WERI-Rb-1 (cell line): ENCODE data around the gene RAD54L2.
"Not testable (repeated sequence)": the region's sequence is repeated elsewhere in the genome, so short reads cannot be mapped to it uniquely, and the experiment has no call there.

Experiments
- DNase-seq: peaks from one replicate; pipeline ENCODE4 v3.0.0-alpha.2; 2020
- H3K27ac ChIP-seq: fragments of 250-450 bp; sonication (Bioruptor Pico); 2 replicates; pipeline ENCODE4 v1.5.1; 2020; ENCODE audit warnings: mild to moderate bottlenecking, moderate library complexity
- H3K27me3 ChIP-seq: fragments of 250-450 bp; sonication (Bioruptor Pico); 2 replicates; pipeline ENCODE4 v1.5.1; 2021; ENCODE audit warnings: mild to moderate bottlenecking, low read depth, moderate library complexity; ENCODE audit not compliant: insufficient read depth, severe bottlenecking
- H3K36me3 ChIP-seq: fragments of 250-450 bp; sonication (Bioruptor Pico); 2 replicates; pipeline ENCODE4 v1.5.1; 2020; ENCODE audit warnings: mild to moderate bottlenecking, moderate library complexity
- H3K4me3 ChIP-seq: 2 replicates; pipeline ENCODE4 v1.5.1; 2011; ENCODE audit warnings: low read depth, mild to moderate bottlenecking, control low read depth, low read length
- H3K9me3 ChIP-seq: fragments of 250-450 bp; sonication (Bioruptor Pico); 2 replicates; pipeline ENCODE4 v1.5.1; 2021; ENCODE audit warnings: mild to moderate bottlenecking, moderate library complexity; ENCODE audit not compliant: severe bottlenecking
- TF ChIP-seq, protein P1 (sequence below): IDR thresholded peaks from 2 replicates; pipeline ENCODE4 v1.5.1; 2011; ENCODE audit warnings: low read depth, mild to moderate bottlenecking, control low read depth, inconsistent platforms, low read length

Gene RAD54L2

DNA sequence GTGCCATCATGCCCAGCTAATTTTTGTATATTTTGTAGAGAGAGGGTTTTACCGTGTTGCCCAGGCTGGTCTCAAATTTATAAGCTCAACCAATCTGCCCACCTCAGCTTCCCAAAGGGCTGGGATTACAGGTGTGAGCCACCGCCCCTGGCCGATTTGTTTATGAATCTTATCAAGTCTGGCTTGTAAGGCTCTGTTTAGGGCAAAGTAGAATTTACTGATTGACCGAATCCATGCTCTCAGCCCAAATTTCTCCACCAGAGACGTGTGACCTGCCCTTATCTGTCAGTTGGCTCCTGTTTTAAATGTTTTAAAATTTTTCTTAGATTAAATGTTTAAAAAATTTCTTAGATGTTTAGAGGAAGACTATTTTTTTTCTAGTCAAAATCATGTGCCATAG is 19.5 kb downstream of the RAD54L2 start:
- Histone ChIP-seq H3K27ac (no peak overlapping the region), H3K36me3 (peaks cover 13% of the 10 kb centered on the region), H3K9me3 (no peaks in the 10 kb centered on the region)

DNA sequence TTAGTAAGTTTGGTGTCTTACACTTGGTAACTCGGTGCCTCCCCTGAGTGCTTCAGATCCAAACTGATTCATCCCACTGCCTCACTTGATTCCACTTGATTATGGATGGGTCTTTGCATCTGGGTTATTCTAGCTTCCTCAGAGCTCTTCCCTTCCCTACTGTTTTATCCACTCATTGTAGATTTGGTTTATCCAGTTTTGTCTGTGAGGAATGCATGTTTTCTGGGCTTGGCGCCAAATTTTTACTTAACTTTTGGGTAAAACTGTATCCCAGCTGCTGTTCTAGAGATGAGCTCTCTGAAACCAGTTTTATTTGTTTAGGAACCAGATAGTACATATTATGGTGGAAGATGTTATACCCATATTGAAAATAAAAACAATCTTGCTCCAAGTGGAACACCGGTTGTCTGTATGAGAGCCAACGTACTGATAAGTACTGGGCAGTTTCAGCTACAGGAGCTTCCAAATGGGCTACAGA is 20.9 kb downstream of the RAD54L2 start:
- H3K9me3 ChIP-seq: no peaks in the 10 kb centered on the region
- H3K36me3 ChIP-seq: peaks cover 4% of the 10 kb centered on the region
- DNase-seq: no peak

More for the DNA sequence above, 19.5 kb downstream of the RAD54L2 start:
- no peak for DNase-seq
- H3K4me3 ChIP-seq: no peak overlapping the region
- no peaks in the 10 kb centered on the region for H3K27me3 ChIP-seq
- TF ChIP-seq, protein P1, sequence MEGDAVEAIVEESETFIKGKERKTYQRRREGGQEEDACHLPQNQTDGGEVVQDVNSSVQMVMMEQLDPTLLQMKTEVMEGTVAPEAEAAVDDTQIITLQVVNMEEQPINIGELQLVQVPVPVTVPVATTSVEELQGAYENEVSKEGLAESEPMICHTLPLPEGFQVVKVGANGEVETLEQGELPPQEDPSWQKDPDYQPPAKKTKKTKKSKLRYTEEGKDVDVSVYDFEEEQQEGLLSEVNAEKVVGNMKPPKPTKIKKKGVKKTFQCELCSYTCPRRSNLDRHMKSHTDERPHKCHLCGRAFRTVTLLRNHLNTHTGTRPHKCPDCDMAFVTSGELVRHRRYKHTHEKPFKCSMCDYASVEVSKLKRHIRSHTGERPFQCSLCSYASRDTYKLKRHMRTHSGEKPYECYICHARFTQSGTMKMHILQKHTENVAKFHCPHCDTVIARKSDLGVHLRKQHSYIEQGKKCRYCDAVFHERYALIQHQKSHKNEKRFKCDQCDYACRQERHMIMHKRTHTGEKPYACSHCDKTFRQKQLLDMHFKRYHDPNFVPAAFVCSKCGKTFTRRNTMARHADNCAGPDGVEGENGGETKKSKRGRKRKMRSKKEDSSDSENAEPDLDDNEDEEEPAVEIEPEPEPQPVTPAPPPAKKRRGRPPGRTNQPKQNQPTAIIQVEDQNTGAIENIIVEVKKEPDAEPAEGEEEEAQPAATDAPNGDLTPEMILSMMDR: no peak

GRCh38 chr3:51559961-51560360 is 21.4 kb downstream of the RAD54L2 start:
- TF ChIP-seq, protein P1: no peak
- Histone ChIP-seq H3K27ac (no peak overlapping the region), H3K36me3 (peaks cover 4% of the 10 kb centered on the region), H3K4me3 (no peak overlapping the region), H3K9me3 (no peaks in the 10 kb centered on the region), H3K27me3 (no peaks in the 10 kb centered on the region)
- DNase-seq: no peak

More for the DNA sequence above, 20.9 kb downstream of the RAD54L2 start:
- Histone ChIP-seq H3K27ac (no peak overlapping the region), H3K27me3 (no peaks in the 10 kb centered on the region), H3K4me3 (no peak overlapping the region)
- TF ChIP-seq, protein P1: no peak

GRCh38 chr3:51562403-51562802 is 23.9 kb downstream of the RAD54L2 start:
- H3K27me3 ChIP-seq, H3K9me3 ChIP-seq, H3K36me3 ChIP-seq, DNase-seq, H3K4me3 ChIP-seq, H3K27ac ChIP-seq: not testable (repeated sequence)

DNA sequence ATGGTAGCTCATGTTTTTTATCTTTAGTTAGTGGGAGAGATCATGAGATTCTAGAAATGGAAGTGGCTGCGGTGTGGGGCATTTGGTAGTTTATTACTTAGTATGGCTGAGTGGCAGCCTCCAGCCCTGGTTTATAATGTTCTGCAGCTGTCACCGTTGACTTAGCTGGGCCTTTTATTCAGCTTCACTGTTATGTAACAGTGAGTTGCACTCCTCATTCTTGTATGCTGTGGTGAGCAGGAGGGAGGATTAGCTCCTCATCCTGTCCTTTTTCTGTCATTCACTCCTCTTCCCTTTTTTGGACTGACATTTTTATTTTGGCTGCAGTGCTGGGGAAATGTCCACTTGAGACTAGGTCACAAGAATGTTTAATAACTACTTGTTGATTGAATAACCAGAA is 29.5 kb downstream of the RAD54L2 start:
- no peaks in the 10 kb centered on the region for H3K9me3 ChIP-seq
- H3K27ac ChIP-seq: no peak overlapping the region
- no peak for DNase-seq
- TF ChIP-seq, protein P1: no peak
- no peak overlapping the region for H3K4me3 ChIP-seq
- H3K27me3 ChIP-seq: no peaks in the 10 kb centered on the region
- H3K36me3 ChIP-seq: peaks cover 9% of the 10 kb centered on the region

GRCh38 chr3:51568996-51569395 is 30.5 kb downstream of the RAD54L2 start:
- no peaks in the 10 kb centered on the region for H3K9me3 ChIP-seq
- no peaks in the 10 kb centered on the region for H3K27me3 ChIP-seq
- H3K27ac ChIP-seq: no peak overlapping the region
- peaks cover 12% of the 10 kb centered on the region for H3K36me3 ChIP-seq
- no peak overlapping the region for H3K4me3 ChIP-seq
- TF ChIP-seq, protein P1: no peak
- no peak for DNase-seq
